DMS 273 treated with DMSO at 0.1 percent for 48 hours (cell line): ENCODE results near the gene NALF2.
A peak's percentile ranks its signal among the peaks of the same experiment; 100 is the strongest.

ENCODE experiments used
- DNase-seq: peaks from one replicate; lab custom pipeline; 2025; lab: John Stamatoyannopoulos, UW

Gene NALF2

GRCh38 chrX:69503782-69504625, at the start of gene NALF2:
NALF2 (plus strand) TSS chrX:69504326; CDS start chrX:69505283, 957 bp downstream.
- DNase-seq: peak; percentile 65

GRCh38 chrX:69457756-69458155, 46.4 kb upstream of the NALF2 start:
- no peak for DNase-seq

GRCh38 chrX:69466546-69466945, 37.6 kb upstream of the NALF2 start:
- DNase-seq: no peak

GRCh38 chrX:69469975-69470374, 34.2 kb upstream of the NALF2 start:
- no peak for DNase-seq

- DNase-seq: no peak
Measured at GRCh38 chrX:69489625-69490024, 14.5 kb upstream of the NALF2 start.

GRCh38 chrX:69493193-69493592, 10.9 kb upstream of the NALF2 start:
- DNase-seq: no peak

GRCh38 chrX:69493766-69494165, 10.4 kb upstream of the NALF2 start:
- DNase-seq: no peak

GRCh38 chrX:69496183-69496582, 7.9 kb upstream of the NALF2 start:
- no peak for DNase-seq

GRCh38 chrX:69501429-69501828, 2.7 kb upstream of the NALF2 start:
- no peak for DNase-seq

- peak; percentile 53 for DNase-seq
Measured at GRCh38 chrX:69503228-69503781, 821 bp upstream of the NALF2 start.

- DNase-seq: no peak
Measured at GRCh38 chrX:69504626-69505612, 793 bp downstream of the NALF2 start.

GRCh38 chrX:69505772-69506616, 1.9 kb downstream of the NALF2 start:
- no peak for DNase-seq

- DNase-seq: no peak
Measured at GRCh38 chrX:69506617-69507499, 2.7 kb downstream of the NALF2 start.

- DNase-seq: no peak
Measured at GRCh38 chrX:69507500-69507789, 3.3 kb downstream of the NALF2 start.

- DNase-seq: no peak
Measured at GRCh38 chrX:69508610-69509009, 4.5 kb downstream of the NALF2 start.

- DNase-seq: peak; percentile 41
Measured at GRCh38 chrX:69510137-69510715, 6.1 kb downstream of the NALF2 start.

- no peak for DNase-seq
Measured at GRCh38 chrX:69510914-69511513, 6.9 kb downstream of the NALF2 start.

- no peak for DNase-seq
Measured at GRCh38 chrX:69522052-69522451, 17.9 kb downstream of the NALF2 start.

GRCh38 chrX:69523314-69523713, 19.2 kb downstream of the NALF2 start:
- DNase-seq: no peak
